GM21825 (cell line): ENCODE measurements around the gene TMEM182.
A peak's percentile ranks its signal among the peaks of the same experiment; 100 is the strongest.

Experiments
- ATAC-seq: cut with Tn5 transposase; IDR thresholded peaks from one replicate; pipeline ENCODE4 v1.9.1; 2021; ENCODE audit warnings: mild to moderate bottlenecking, moderate library complexity; ENCODE audit not compliant: unreplicated experiment

TMEM182 gene

GRCh38 chr2:102798181-102798580 lies 36.4 kb downstream of the TMEM182 start:
- ATAC-seq = no peak

GRCh38 chr2:102801098-102801718 lies 39.4 kb downstream of the TMEM182 start:
- ATAC-seq = no peak

- no peak for ATAC-seq
Measured at GRCh38 chr2:102801858-102802699, 40.2 kb downstream of the TMEM182 start.

GRCh38 chr2:102803041-102803896 lies 41.4 kb downstream of the TMEM182 start:
- no peak for ATAC-seq

- no peak for ATAC-seq
Measured at GRCh38 chr2:102803897-102804217, 42.0 kb downstream of the TMEM182 start.

GRCh38 chr2:102806250-102806837 lies 44.5 kb downstream of the TMEM182 start:
- peak; percentile 70 for ATAC-seq

GRCh38 chr2:102809291-102810189 lies 47.7 kb downstream of the TMEM182 start:
- no peak for ATAC-seq

GRCh38 chr2:102815285-102815684 lies 53.5 kb downstream of the TMEM182 start:
- no peak for ATAC-seq

GRCh38 chr2:102826904-102827303 lies 65.1 kb downstream of the TMEM182 start:
- ATAC-seq = no peak

GRCh38 chr2:102832789-102833188 lies 71.0 kb downstream of the TMEM182 start:
- no peak for ATAC-seq

GRCh38 chr2:102834523-102835273 lies 72.9 kb downstream of the TMEM182 start:
- no peak for ATAC-seq

GRCh38 chr2:102837626-102838198 lies 75.9 kb downstream of the TMEM182 start:
- no peak for ATAC-seq

- ATAC-seq = no peak
Measured at GRCh38 chr2:102839668-102840388, 78.0 kb downstream of the TMEM182 start.

GRCh38 chr2:102841107-102841840 lies 79.4 kb downstream of the TMEM182 start:
- ATAC-seq = no peak

- no peak for ATAC-seq
Measured at GRCh38 chr2:102843764-102844443, 82.1 kb downstream of the TMEM182 start.

- no peak for ATAC-seq
Measured at GRCh38 chr2:102844911-102845310, 83.1 kb downstream of the TMEM182 start.

GRCh38 chr2:102848366-102848839 lies 86.6 kb downstream of the TMEM182 start:
- no peak for ATAC-seq
